ENCODE results near the gene SYDE2. TPM values are rescaled to one million over a fixed set of nuclear protein-coding genes. Genes with fewer than 3 reads are reported as not detected.

SYDE2 gene
- polyA plus RNA-seq, 1 of the 3 experiments (the other 2 are of a cell fraction): not detected

- no peak overlapping the region for H3K4me3 ChIP-seq (ENCODE audit: low read depth in 2 of 2, low read length in 1 of 2)
- H3F3A ChIP-seq (replicated peaks; ENCODE audit: insufficient read depth): peaks cover 9% of the 10 kb centered on the region
- no peak for TF ChIP-seq MEF2A (IDR thresholded peaks at IDR 0.05; ENCODE audit: borderline replicate concordance, low read depth)
- TF ChIP-seq RXRA (IDR thresholded peaks at IDR 0.05; ENCODE audit: borderline replicate concordance, low read depth): no peak
- TF ChIP-seq TEAD4 (IDR thresholded peaks at IDR 0.05; ENCODE audit: borderline replicate concordance, insufficient read depth): no peak
- TF ChIP-seq IRF3 (IDR thresholded peaks at IDR 0.05; ENCODE audit: low read depth, low read length): no peak
- TF ChIP-seq FOSL2 (IDR thresholded peaks at IDR 0.05; ENCODE audit: borderline replicate concordance, low read depth): no peak
- no peak for TF ChIP-seq EP300 (IDR thresholded peaks at IDR 0.05; ENCODE audit: borderline replicate concordance in 1 of 2, low read depth in 1 of 2, low read length in 1 of 2)
- no peak for TF ChIP-seq TCF12 (IDR thresholded peaks at IDR 0.05)
- TF ChIP-seq RCOR1 (IDR thresholded peaks at IDR 0.05; ENCODE audit: low read length): no peak
- TF ChIP-seq, protein P1, sequence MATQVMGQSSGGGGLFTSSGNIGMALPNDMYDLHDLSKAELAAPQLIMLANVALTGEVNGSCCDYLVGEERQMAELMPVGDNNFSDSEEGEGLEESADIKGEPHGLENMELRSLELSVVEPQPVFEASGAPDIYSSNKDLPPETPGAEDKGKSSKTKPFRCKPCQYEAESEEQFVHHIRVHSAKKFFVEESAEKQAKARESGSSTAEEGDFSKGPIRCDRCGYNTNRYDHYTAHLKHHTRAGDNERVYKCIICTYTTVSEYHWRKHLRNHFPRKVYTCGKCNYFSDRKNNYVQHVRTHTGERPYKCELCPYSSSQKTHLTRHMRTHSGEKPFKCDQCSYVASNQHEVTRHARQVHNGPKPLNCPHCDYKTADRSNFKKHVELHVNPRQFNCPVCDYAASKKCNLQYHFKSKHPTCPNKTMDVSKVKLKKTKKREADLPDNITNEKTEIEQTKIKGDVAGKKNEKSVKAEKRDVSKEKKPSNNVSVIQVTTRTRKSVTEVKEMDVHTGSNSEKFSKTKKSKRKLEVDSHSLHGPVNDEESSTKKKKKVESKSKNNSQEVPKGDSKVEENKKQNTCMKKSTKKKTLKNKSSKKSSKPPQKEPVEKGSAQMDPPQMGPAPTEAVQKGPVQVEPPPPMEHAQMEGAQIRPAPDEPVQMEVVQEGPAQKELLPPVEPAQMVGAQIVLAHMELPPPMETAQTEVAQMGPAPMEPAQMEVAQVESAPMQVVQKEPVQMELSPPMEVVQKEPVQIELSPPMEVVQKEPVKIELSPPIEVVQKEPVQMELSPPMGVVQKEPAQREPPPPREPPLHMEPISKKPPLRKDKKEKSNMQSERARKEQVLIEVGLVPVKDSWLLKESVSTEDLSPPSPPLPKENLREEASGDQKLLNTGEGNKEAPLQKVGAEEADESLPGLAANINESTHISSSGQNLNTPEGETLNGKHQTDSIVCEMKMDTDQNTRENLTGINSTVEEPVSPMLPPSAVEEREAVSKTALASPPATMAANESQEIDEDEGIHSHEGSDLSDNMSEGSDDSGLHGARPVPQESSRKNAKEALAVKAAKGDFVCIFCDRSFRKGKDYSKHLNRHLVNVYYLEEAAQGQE (IDR thresholded peaks at IDR 0.05; ENCODE audit: low read depth, low read length): no peak
- TF ChIP-seq, protein P2, sequence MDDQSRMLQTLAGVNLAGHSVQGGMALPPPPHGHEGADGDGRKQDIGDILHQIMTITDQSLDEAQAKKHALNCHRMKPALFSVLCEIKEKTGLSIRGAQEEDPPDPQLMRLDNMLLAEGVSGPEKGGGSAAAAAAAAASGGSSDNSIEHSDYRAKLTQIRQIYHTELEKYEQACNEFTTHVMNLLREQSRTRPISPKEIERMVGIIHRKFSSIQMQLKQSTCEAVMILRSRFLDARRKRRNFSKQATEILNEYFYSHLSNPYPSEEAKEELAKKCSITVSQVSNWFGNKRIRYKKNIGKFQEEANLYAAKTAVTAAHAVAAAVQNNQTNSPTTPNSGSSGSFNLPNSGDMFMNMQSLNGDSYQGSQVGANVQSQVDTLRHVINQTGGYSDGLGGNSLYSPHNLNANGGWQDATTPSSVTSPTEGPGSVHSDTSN (IDR thresholded peaks at IDR 0.05): no peak
- CTCF ChIA-PET: interaction anchor here (4.0 kb wide), 1 partner anchor 57 kb away, joined by 13 read pairs; the partner anchor contains the start of gene C1orf52
- H3K27me3 ChIP-seq (ENCODE audit: insufficient read depth): peaks cover 68% of the 10 kb centered on the region
- POLR2A ChIA-PET: no interaction called here
- H3K4me1 ChIP-seq (ENCODE audit: control insufficient read depth in 1 of 2, insufficient read depth in 2 of 2, low read depth in 1 of 2, low read length in 1 of 2): peaks cover 0 to 11% of the 10 kb centered on the region in 2 experiments; a peak in 1 of 4 replicates
- no peaks in the 10 kb centered on the region for H4K20me1 ChIP-seq (ENCODE audit: insufficient read depth)
- no peaks in the 10 kb centered on the region; the same call in 1 of the 2 replicates for H3K9me2 ChIP-seq
- no peaks in the 10 kb centered on the region for H3K79me2 ChIP-seq (ENCODE audit: insufficient read depth)
- WGBS (ENCODE audit: low lambda C conversion rate): 45% methylated on average over 2 of the region's 2 CpGs
- no peak overlapping the region for H3K9ac ChIP-seq
- no peak for DNase-seq
- H3K4me2 ChIP-seq: no peak overlapping the region
- H3K27ac ChIP-seq (ENCODE audit: low read depth in 2 of 2, low read length in 1 of 2): no peak overlapping the region
- H3K9me3 ChIP-seq: no peaks in the 10 kb centered on the region
- H2AFZ ChIP-seq (ENCODE audit: low read depth): no peak overlapping the region
- no peaks in the 10 kb centered on the region for H3K36me3 ChIP-seq (replicated peaks in 1 of 2; ENCODE audit: control insufficient read depth in 1 of 2, insufficient read depth in 2 of 2, low read length in 1 of 2)
Observed at GRCh38 chr1:85202864-85203255, 2.0 kb upstream of the SYDE2 start.
